Small intestine (tissue), 7 donors: ENCODE measurements around the gene MED13. TPM values are rescaled to one million over a fixed set of nuclear protein-coding genes. Genes with fewer than 3 reads are reported as not detected.
"Not testable (repeated sequence)": the region's sequence is repeated elsewhere in the genome, so short reads cannot be mapped to it uniquely, and the experiment has no call there.

Experiments used
- DNase-seq, 2 donors: peaks; one replicate each; pipeline versions ENCODE4 v3.0.0 to v3.0.0-alpha.2; 2013
- FAIRE-seq: peaks from 2 replicates; lab custom pipeline; 2012; peaks lifted over from hg19 to GRCh38; lab: Jason Lieb, UNC
- H3K27ac ChIP-seq, 3 donors: one replicate each; pipeline ENCODE4 v1.5.1; 2013; ENCODE audit warnings: low read length in 2 of 3, mild to moderate bottlenecking in 2 of 3, control low read depth in 1 of 3, inconsistent platforms in 1 of 3, low read depth in 1 of 3, moderate library complexity in 1 of 3
- H3K27me3 ChIP-seq, 3 donors: one replicate each; pipeline ENCODE4 v1.6.1; 2013; ENCODE audit warnings: low read length in 3 of 3, inconsistent platforms in 1 of 3; ENCODE audit not compliant: control insufficient read depth in 3 of 3, insufficient read depth in 3 of 3
- H3K36me3 ChIP-seq, 3 donors: one replicate each; pipeline ENCODE4 v1.6.1; 2013; ENCODE audit warnings: low read length in 3 of 3, inconsistent platforms in 1 of 3, low read depth in 1 of 3, mild to moderate bottlenecking in 1 of 3, moderate library complexity in 1 of 3; ENCODE audit not compliant: control insufficient read depth in 3 of 3, insufficient read depth in 2 of 3
- H3K4me1 ChIP-seq, 3 donors: one replicate each; pipeline ENCODE4 v1.6.1; 2013; ENCODE audit warnings: low read length in 2 of 3, inconsistent platforms in 1 of 3, low read depth in 1 of 3, mild to moderate bottlenecking in 1 of 3, moderate library complexity in 1 of 3; ENCODE audit not compliant: control insufficient read depth in 3 of 3, insufficient read depth in 2 of 3
- H3K4me3 ChIP-seq, 3 donors: one replicate each; pipeline ENCODE4 v1.5.1; 2013; ENCODE audit warnings: low read length in 3 of 3, control low read depth in 1 of 3, inconsistent platforms in 1 of 3, low read depth in 1 of 3, mild to moderate bottlenecking in 1 of 3, moderate library complexity in 1 of 3
- H3K9me3 ChIP-seq, 2 donors: one replicate each; pipeline ENCODE4 v1.6.1; 2013; ENCODE audit warnings: low read depth in 1 of 2, low read length in 1 of 2; ENCODE audit not compliant: control insufficient read depth in 2 of 2, insufficient read depth in 1 of 2
- WGBS, 3 donors: extraction: QIAGEN DNeasy Blood & Tissue Kit; methylation state at CpG; one replicate each; pipeline ENCODE4 v1.1.7; 2013; 5-methylcytosine and 5-hydroxymethylcytosine counted together
- polyA plus RNA-seq, 4 donors: library from polyadenylated mRNA; stranded (reverse) in 3 of 4; unstranded in 1 of 4; fragments of 200-250 nt in 3 of 4; fragments of 120-200 nt in 1 of 4; gene quantifications; one replicate each; pipeline versions ENCODE4 v1.2.1 to v1.2.3, GENCODE V29; 2013
- donor health status: healthy with polysubstance abuse.
- donor health status: control.
- donor health status: control.
- donor health status: Bipolar disorder and iron deficiency.
- donor health status: healthy.

The MED13 gene
- polyA plus RNA-seq, 4 donors, result 7.3 to 29.8 (median 9.5) TPM

- no peaks in the 10 kb centered on the region for H3K27me3 ChIP-seq
- no peaks in the 10 kb centered on the region for H3K9me3 ChIP-seq
- 95 to 100% (median 100%) methylated on average over 1 of the region's 1 CpG for WGBS, 3 donors
- no peak overlapping the region for H3K4me3 ChIP-seq
- no peak overlapping the region for H3K27ac ChIP-seq
- no peak for DNase-seq
- no peak for FAIRE-seq
- no peaks in the 10 kb centered on the region for H3K4me1 ChIP-seq
- H3K36me3 ChIP-seq, result peaks cover 0 to 35% (median 9%) of the 10 kb centered on the region in 3 donors
Measured at GRCh38 chr17:62014526-62014925, 50.6 kb downstream of the MED13 start.

GRCh38 chr17:62009220-62009619 lies 55.9 kb downstream of the MED13 start:
- no peak overlapping the region for H3K4me3 ChIP-seq
- no peaks in the 10 kb centered on the region for H3K4me1 ChIP-seq
- DNase-seq, result no peak
- H3K9me3 ChIP-seq, result no peaks in the 10 kb centered on the region
- H3K27ac ChIP-seq, result no peak overlapping the region
- H3K36me3 ChIP-seq, result peaks cover 0 to 48% (median 14%) of the 10 kb centered on the region in 3 donors
- H3K27me3 ChIP-seq, result no peaks in the 10 kb centered on the region
- FAIRE-seq, result no peak
- WGBS, 3 donors, result 84 to 90% (median 87%) methylated on average over 1 of the region's 1 CpG

- Histone ChIP-seq H3K4me1 (no peaks in the 10 kb centered on the region), H3K36me3 (peaks cover under 1 to 47% (median 14%) of the 10 kb centered on the region in 3 donors), H3K27me3 (no peaks in the 10 kb centered on the region), H3K9me3 (no peaks in the 10 kb centered on the region), H3K4me3 (no peak overlapping the region), H3K27ac (no peak overlapping the region)
- FAIRE-seq, result no peak
- no peak for DNase-seq
- WGBS, 3 donors, result 64 to 93% (median 85%) methylated on average over 5 of the region's 5 CpGs
Measured at GRCh38 chr17:62008294-62008693, 56.8 kb downstream of the MED13 start.

- H3K27ac ChIP-seq, result no peak overlapping the region
- no peak for DNase-seq
- H3K4me1 ChIP-seq, result no peaks in the 10 kb centered on the region
- no peak overlapping the region for H3K4me3 ChIP-seq
- no peaks in the 10 kb centered on the region for H3K9me3 ChIP-seq
- FAIRE-seq, result no peak
- H3K27me3 ChIP-seq, result no peaks in the 10 kb centered on the region
- peaks cover 3 to 37% (median 9%) of the 10 kb centered on the region in 3 donors for H3K36me3 ChIP-seq
Measured at GRCh38 chr17:62004388-62004787, 60.7 kb downstream of the MED13 start.

DNA sequence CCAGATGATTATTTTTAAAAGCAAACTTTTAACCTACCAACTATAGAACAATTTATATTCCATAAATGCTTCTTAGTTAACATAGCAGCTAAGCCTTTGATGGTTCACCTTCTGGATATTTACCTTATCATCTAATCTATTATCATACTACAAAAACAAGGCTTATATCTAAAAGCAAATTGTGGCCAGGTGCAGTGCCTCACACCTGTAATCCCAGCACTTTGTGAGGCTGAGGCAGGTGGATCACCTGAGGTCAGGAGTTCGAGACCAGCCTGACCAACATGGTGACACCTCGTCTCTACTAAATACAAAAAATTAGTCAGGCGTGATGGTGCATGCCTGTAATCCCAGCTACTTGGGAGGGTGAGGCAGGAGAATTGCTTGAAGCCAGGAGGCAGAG lies 61.9 kb downstream of the MED13 start:
- DNase-seq, H3K27me3 ChIP-seq, H3K4me3 ChIP-seq, FAIRE-seq, H3K4me1 ChIP-seq, H3K9me3 ChIP-seq, H3K27ac ChIP-seq: not testable (repeated sequence)
- H3K36me3 ChIP-seq, result peaks cover 3 to 41% (median 7%) of the 10 kb centered on the region in 3 donors
- 88 to 91% (median 89%) methylated on average over 3 of the region's 3 CpGs for WGBS, 3 donors

GRCh38 chr17:62001105-62001504 lies 64.0 kb downstream of the MED13 start:
- H3K4me3 ChIP-seq, result no peak overlapping the region
- WGBS, 3 donors, result 94 to 99% (median 95%) methylated on average over 2 of the region's 2 CpGs
- no peaks in the 10 kb centered on the region for H3K9me3 ChIP-seq
- H3K36me3 ChIP-seq, result peaks cover 3 to 25% (median 7%) of the 10 kb centered on the region in 3 donors
- no peaks in the 10 kb centered on the region for H3K4me1 ChIP-seq
- H3K27ac ChIP-seq, result no peak overlapping the region
- DNase-seq (no peak), FAIRE-seq (no peak)
- H3K27me3 ChIP-seq, result no peaks in the 10 kb centered on the region

DNA sequence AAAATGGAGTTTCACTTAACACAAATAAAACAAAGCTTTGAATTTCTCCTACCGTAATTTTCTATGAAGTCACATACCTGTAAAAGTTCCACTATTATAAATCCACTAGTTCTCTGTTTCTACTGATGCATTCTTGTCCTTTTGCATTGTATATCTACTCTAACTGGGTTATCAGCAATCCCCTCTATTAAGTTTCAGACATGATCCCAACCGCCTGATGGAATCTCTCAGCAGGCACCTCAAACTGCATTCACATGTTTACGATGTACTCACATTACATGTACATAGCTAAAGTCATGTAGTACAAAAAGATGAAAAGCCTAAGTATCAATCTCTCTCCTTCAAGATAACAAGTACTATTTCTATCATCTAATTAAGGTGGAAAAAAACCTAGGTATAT lies 64.9 kb downstream of the MED13 start:
- Histone ChIP-seq H3K9me3 (no peaks in the 10 kb centered on the region), H3K27ac (no peak overlapping the region), H3K4me1 (no peaks in the 10 kb centered on the region), H3K36me3 (peaks cover 3 to 18% (median 9%) of the 10 kb centered on the region in 3 donors), H3K4me3 (no peak overlapping the region), H3K27me3 (no peaks in the 10 kb centered on the region)
- FAIRE-seq (no peak), DNase-seq (no peak)
- WGBS, 3 donors, result 92 to 96% (median 94%) methylated on average over 3 of the region's 3 CpGs

- not testable (repeated sequence) for H3K9me3 ChIP-seq, H3K27me3 ChIP-seq, FAIRE-seq, H3K4me1 ChIP-seq, H3K27ac ChIP-seq, DNase-seq, H3K4me3 ChIP-seq
- 94 to 95% (median 95%) methylated on average over 4 of the region's 4 CpGs for WGBS, 3 donors
- peaks cover 3 to 24% (median 3%) of the 10 kb centered on the region in 3 donors for H3K36me3 ChIP-seq
Measured at GRCh38 chr17:61998534-61998933, 66.5 kb downstream of the MED13 start.

- Histone ChIP-seq H3K27ac (no peak overlapping the region), H3K4me1 (no peaks in the 10 kb centered on the region), H3K9me3 (no peaks in the 10 kb centered on the region), H3K4me3 (no peak overlapping the region), H3K36me3 (peaks cover 0 to 27% (median 3%) of the 10 kb centered on the region in 3 donors), H3K27me3 (no peaks in the 10 kb centered on the region)
- DNase-seq, result no peak
- WGBS, 3 donors, result 43 to 66% (median 44%) methylated on average over 2 of the region's 2 CpGs
- FAIRE-seq, result no peak
Measured at GRCh38 chr17:61997664-61998063, 67.4 kb downstream of the MED13 start.
